NB4 (cell line): ENCODE data around the gene SOX13.

Experiments
- DNase-seq: peaks from one replicate; pipeline ENCODE4 v3.0.0; 2010; ENCODE audit warnings: low read depth
- H3K4me3 ChIP-seq: one replicate; pipeline ENCODE4 v1.5.1; 2011; ENCODE audit warnings: mild to moderate bottlenecking, low read depth, low read length, moderate library complexity
- CTCF ChIP-seq: IDR thresholded peaks from one replicate; pipeline ENCODE4 v1.5.1; 2012; ENCODE audit warnings: low read depth, low read length
- MAX ChIP-seq: IDR thresholded peaks from 2 replicates; pipeline ENCODE4 v1.6.1; 2011; ENCODE audit warnings: low read depth, low read length
- MYC ChIP-seq: IDR thresholded peaks from 2 replicates; pipeline ENCODE4 v1.6.1; 2011; ENCODE audit warnings: low read depth, low read length
- POLR2A ChIP-seq: IDR thresholded peaks from 2 replicates; pipeline ENCODE4 v1.6.1; 2011; ENCODE audit warnings: mild to moderate bottlenecking; ENCODE audit not compliant: insufficient read length; ENCODE audit errors: extremely low read depth

Gene SOX13

GRCh38 chr1:204091787-204092312, 18.9 kb downstream of the SOX13 start:
- no peak for DNase-seq
- no peak overlapping the region for H3K4me3 ChIP-seq
- TF ChIP-seq CTCF, result no peak
- TF ChIP-seq MAX, result no peak
- TF ChIP-seq POLR2A, result no peak
- no peak for TF ChIP-seq MYC

GRCh38 chr1:204092632-204093420, 19.9 kb downstream of the SOX13 start:
- no peak for TF ChIP-seq POLR2A
- TF ChIP-seq MAX, result no peak
- TF ChIP-seq MYC, result no peak
- no peak for TF ChIP-seq CTCF
- DNase-seq, result no peak
- H3K4me3 ChIP-seq, result no peak overlapping the region

GRCh38 chr1:204093421-204093717, 20.5 kb downstream of the SOX13 start:
- no peak for TF ChIP-seq MYC
- TF ChIP-seq MAX, result no peak
- TF ChIP-seq POLR2A, result no peak
- no peak for TF ChIP-seq CTCF
- no peak overlapping the region for H3K4me3 ChIP-seq
- no peak for DNase-seq

GRCh38 chr1:204093781-204094180, 20.9 kb downstream of the SOX13 start:
- TF ChIP-seq POLR2A, result no peak
- TF ChIP-seq CTCF, result no peak
- no peak for TF ChIP-seq MYC
- no peak for TF ChIP-seq MAX
- DNase-seq, result no peak

GRCh38 chr1:204094313-204094729, 21.4 kb downstream of the SOX13 start:
- DNase-seq, result no peak
- no peak overlapping the region for H3K4me3 ChIP-seq
- TF ChIP-seq CTCF, result no peak
- no peak for TF ChIP-seq MYC
- TF ChIP-seq POLR2A, result no peak
- TF ChIP-seq MAX, result no peak

More at GRCh38 chr1:204093781-204094180, 20.9 kb downstream of the SOX13 start:
- no peak overlapping the region for H3K4me3 ChIP-seq
